ENCODE measurements around the gene KIAA1549.

DNA sequence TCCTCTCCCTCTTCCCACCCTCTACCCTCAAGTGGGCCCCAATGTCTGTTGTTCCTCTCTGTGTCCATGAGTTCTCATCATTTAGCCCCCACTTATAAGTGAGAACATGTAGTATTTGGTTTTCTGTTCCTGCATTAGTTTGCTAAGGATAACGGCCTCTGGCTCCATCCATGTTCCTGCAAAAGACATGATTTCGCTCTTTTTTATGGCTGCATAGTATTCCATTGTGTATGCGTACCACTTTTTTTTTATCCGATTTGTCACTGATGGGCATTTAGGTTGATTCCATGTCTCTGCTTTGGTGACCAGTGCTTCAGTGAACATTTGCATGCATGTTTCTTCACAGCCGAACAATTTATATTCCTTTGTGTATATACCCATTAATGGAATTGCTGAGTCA is 131.5 kb downstream of the KIAA1549 start:
- TF ChIP-seq POLR2A (IDR thresholded peaks at IDR 0.05), result no peak
- TF ChIP-seq POLR2AphosphoS5 (IDR thresholded peaks at IDR 0.05), result no peak

All from stomach (tissue), 4 donors.